ENCODE measurements around the gene TBC1D2.

DNA sequence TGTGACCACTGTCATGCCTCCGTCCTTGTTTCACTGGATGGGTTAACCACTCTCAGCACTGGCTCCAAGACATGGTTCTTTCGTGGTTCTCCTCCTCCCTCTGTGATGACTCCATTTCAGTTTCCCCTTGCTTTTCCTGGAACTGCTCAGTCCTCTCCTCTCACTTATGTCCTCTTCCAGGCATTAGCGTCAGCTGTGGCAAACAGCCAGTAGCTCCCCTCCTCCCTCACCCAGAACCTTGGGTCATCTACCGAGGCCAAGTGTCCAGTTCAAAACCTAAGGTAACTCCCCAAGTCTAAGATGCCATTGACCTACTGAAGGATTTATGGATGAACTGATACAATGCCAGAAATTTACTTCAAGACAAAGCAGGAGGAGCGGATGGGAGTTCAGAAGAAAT is 53.2 kb downstream of the TBC1D2 start:
- no peak for TF ChIP-seq YY2 (tag by site-specific recombination; IDR thresholded peaks at IDR 0.05)
- TF ChIP-seq, protein P1, sequence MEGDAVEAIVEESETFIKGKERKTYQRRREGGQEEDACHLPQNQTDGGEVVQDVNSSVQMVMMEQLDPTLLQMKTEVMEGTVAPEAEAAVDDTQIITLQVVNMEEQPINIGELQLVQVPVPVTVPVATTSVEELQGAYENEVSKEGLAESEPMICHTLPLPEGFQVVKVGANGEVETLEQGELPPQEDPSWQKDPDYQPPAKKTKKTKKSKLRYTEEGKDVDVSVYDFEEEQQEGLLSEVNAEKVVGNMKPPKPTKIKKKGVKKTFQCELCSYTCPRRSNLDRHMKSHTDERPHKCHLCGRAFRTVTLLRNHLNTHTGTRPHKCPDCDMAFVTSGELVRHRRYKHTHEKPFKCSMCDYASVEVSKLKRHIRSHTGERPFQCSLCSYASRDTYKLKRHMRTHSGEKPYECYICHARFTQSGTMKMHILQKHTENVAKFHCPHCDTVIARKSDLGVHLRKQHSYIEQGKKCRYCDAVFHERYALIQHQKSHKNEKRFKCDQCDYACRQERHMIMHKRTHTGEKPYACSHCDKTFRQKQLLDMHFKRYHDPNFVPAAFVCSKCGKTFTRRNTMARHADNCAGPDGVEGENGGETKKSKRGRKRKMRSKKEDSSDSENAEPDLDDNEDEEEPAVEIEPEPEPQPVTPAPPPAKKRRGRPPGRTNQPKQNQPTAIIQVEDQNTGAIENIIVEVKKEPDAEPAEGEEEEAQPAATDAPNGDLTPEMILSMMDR (tag by site-specific recombination; IDR thresholded peaks at IDR 0.05): no peak
- no peak for TF ChIP-seq YY1 (tag by site-specific recombination; IDR thresholded peaks at IDR 0.05)
- TF ChIP-seq REST (tag by site-specific recombination; IDR thresholded peaks at IDR 0.05): no peak
- no peak for TF ChIP-seq ZBTB26 (tag by site-specific recombination; optimal IDR thresholded peaks at IDR 0.05)
- no peak for TF ChIP-seq ZNF391 (tag by site-specific recombination; IDR thresholded peaks at IDR 0.05; ENCODE audit: borderline replicate concordance, low read depth)
- TF ChIP-seq TRIM28 (IDR thresholded peaks at IDR 0.05; ENCODE audit: borderline replicate concordance, low read length): no peak
- no peak for TF ChIP-seq BCL11A (tag by site-specific recombination; IDR thresholded peaks at IDR 0.05; ENCODE audit: low read depth)
- TF ChIP-seq, protein P2, sequence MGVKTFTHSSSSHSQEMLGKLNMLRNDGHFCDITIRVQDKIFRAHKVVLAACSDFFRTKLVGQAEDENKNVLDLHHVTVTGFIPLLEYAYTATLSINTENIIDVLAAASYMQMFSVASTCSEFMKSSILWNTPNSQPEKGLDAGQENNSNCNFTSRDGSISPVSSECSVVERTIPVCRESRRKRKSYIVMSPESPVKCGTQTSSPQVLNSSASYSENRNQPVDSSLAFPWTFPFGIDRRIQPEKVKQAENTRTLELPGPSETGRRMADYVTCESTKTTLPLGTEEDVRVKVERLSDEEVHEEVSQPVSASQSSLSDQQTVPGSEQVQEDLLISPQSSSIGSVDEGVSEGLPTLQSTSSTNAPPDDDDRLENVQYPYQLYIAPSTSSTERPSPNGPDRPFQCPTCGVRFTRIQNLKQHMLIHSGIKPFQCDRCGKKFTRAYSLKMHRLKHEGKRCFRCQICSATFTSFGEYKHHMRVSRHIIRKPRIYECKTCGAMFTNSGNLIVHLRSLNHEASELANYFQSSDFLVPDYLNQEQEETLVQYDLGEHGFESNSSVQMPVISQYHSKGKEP (tag by site-specific recombination; IDR thresholded peaks at IDR 0.05): no peak
- TF ChIP-seq KLF7 (tag by site-specific recombination; IDR thresholded peaks at IDR 0.05; ENCODE audit: borderline replicate concordance): no peak
- TF ChIP-seq ZNF169 (tag by site-specific recombination; IDR thresholded peaks at IDR 0.05): no peak
- TF ChIP-seq, protein P3, sequence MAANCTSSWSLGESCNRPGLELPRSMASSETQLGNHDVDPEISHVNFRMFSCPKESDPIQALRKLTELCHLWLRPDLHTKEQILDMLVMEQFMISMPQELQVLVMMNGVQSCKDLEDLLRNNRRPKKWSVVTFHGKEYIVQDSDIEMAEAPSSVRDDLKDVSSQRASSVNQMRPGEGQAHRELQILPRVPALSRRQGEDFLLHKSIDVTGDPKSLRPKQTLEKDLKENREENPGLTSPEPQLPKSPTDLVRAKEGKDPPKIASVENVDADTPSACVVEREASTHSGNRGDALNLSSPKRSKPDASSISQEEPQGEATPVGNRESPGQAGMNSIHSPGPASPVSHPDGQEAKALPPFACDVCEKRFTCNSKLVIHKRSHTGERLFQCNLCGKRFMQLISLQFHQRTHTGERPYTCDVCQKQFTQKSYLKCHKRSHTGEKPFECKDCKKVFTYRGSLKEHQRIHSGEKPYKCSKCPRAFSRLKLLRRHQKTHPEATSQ (tag by site-specific recombination; IDR thresholded peaks at IDR 0.05): no peak
- no peak for TF ChIP-seq ZNF558 (tag by site-specific recombination; IDR thresholded peaks at IDR 0.05)
- TF ChIP-seq, protein P4, sequence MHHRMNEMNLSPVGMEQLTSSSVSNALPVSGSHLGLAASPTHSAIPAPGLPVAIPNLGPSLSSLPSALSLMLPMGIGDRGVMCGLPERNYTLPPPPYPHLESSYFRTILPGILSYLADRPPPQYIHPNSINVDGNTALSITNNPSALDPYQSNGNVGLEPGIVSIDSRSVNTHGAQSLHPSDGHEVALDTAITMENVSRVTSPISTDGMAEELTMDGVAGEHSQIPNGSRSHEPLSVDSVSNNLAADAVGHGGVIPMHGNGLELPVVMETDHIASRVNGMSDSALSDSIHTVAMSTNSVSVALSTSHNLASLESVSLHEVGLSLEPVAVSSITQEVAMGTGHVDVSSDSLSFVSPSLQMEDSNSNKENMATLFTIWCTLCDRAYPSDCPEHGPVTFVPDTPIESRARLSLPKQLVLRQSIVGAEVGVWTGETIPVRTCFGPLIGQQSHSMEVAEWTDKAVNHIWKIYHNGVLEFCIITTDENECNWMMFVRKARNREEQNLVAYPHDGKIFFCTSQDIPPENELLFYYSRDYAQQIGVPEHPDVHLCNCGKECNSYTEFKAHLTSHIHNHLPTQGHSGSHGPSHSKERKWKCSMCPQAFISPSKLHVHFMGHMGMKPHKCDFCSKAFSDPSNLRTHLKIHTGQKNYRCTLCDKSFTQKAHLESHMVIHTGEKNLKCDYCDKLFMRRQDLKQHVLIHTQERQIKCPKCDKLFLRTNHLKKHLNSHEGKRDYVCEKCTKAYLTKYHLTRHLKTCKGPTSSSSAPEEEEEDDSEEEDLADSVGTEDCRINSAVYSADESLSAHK (tag by site-specific recombination; IDR thresholded peaks at IDR 0.05): no peak
